ENCODE measurements around the gene RUNX3. TPM values are rescaled to one million over a fixed set of nuclear protein-coding genes. Genes with fewer than 3 reads are reported as not detected.
"Not testable (repeated sequence)": the region's sequence is repeated elsewhere in the genome, so short reads cannot be mapped to it uniquely, and the experiment has no call there.

Gene RUNX3
- total RNA-seq, 2 donors from 2014 or later: 0.24 to 0.31 TPM

GRCh38 chr1:24910210-24910609, 19.9 kb downstream of the RUNX3 start:
- Histone ChIP-seq H3K9me3 (ENCODE audit: control insufficient read depth, low read length) (no peaks in the 10 kb centered on the region), H3K4me3 (ENCODE audit: low read length) (no peak overlapping the region), H3K4me1 (ENCODE audit: control insufficient read depth, insufficient read depth, low read length) (no peaks in the 10 kb centered on the region), H3K27me3 (ENCODE audit: control insufficient read depth, insufficient read depth, low read length, poor library complexity, severe bottlenecking) (no peaks in the 10 kb centered on the region), H3K9ac (ENCODE audit: extremely low read depth, low read length, poor library complexity, severe bottlenecking) (no peak overlapping the region), H3K27ac (ENCODE audit: low read depth, low read length) (no peak overlapping the region), H3K36me3 (ENCODE audit: control insufficient read depth, insufficient read depth, low read length) (no peaks in the 10 kb centered on the region)
- H3K4me3 Mint-ChIP-seq: no peak overlapping the region
- H3K27ac Mint-ChIP-seq: no peak overlapping the region
- no peak for TF ChIP-seq CTCF (conservative IDR thresholded peaks at IDR 0.05)
- peaks cover 6% of the 10 kb centered on the region for H3K4me1 Mint-ChIP-seq
- WGBS, 2 experiments (ENCODE audit: insufficient coverage in 1 of 2, insufficient read length in 1 of 2): 93 to 94% methylated on average over 7 to 9 of the region's 9 CpGs
- no peak for DNase-seq
- no peaks in the 10 kb centered on the region for H3K36me3 Mint-ChIP-seq (ENCODE audit: low read depth)
- no peaks in the 10 kb centered on the region for H3K9me3 Mint-ChIP-seq
- H3K27me3 Mint-ChIP-seq (ENCODE audit: insufficient read depth): no peaks in the 10 kb centered on the region

- H3K36me3 ChIP-seq (ENCODE audit: control insufficient read depth, insufficient read depth, low read length): no peaks in the 10 kb centered on the region
- TF ChIP-seq CTCF (conservative IDR thresholded peaks at IDR 0.05): peak; percentile 88
- no peak overlapping the region for H3K27ac ChIP-seq (ENCODE audit: low read depth, low read length)
- no peaks in the 10 kb centered on the region for H3K4me1 ChIP-seq (ENCODE audit: control insufficient read depth, insufficient read depth, low read length)
- DNase-seq: peak; percentile 96
- H3K36me3 Mint-ChIP-seq (ENCODE audit: low read depth): no peaks in the 10 kb centered on the region
- H3K4me3 ChIP-seq (ENCODE audit: low read length): no peak overlapping the region
- H3K9me3 Mint-ChIP-seq: no peaks in the 10 kb centered on the region
- no peaks in the 10 kb centered on the region for H3K9me3 ChIP-seq (ENCODE audit: control insufficient read depth, low read length)
- no peak overlapping the region for H3K4me3 Mint-ChIP-seq
- H3K27me3 Mint-ChIP-seq (ENCODE audit: insufficient read depth): no peaks in the 10 kb centered on the region
- no peaks in the 10 kb centered on the region for H3K27me3 ChIP-seq (ENCODE audit: control insufficient read depth, insufficient read depth, low read length, poor library complexity, severe bottlenecking)
- WGBS, 2 experiments (ENCODE audit: insufficient coverage in 1 of 2, insufficient read length in 1 of 2): 52 to 55% methylated on average over 13 to 15 of the region's 15 CpGs
- peaks cover 1% of the 10 kb centered on the region for H3K4me1 Mint-ChIP-seq
- H3K9ac ChIP-seq (ENCODE audit: extremely low read depth, low read length, poor library complexity, severe bottlenecking): no peak overlapping the region
- H3K27ac Mint-ChIP-seq: peak overlapping the region; percentile 75
Observed at GRCh38 chr1:24909388-24909898, 20.6 kb downstream of the RUNX3 start.

- no peak for TF ChIP-seq CTCF (conservative IDR thresholded peaks at IDR 0.05)
- H3K9ac ChIP-seq (ENCODE audit: extremely low read depth, low read length, poor library complexity, severe bottlenecking): no peak overlapping the region
- no peaks in the 10 kb centered on the region for H3K27me3 ChIP-seq (ENCODE audit: control insufficient read depth, insufficient read depth, low read length, poor library complexity, severe bottlenecking)
- H3K9me3 ChIP-seq (ENCODE audit: control insufficient read depth, low read length): no peaks in the 10 kb centered on the region
- Mint-ChIP-seq H3K4me1 (peaks cover 1% of the 10 kb centered on the region), H3K27me3 (ENCODE audit: insufficient read depth) (no peaks in the 10 kb centered on the region), H3K4me3 (no peak overlapping the region), H3K27ac (no peak overlapping the region), H3K36me3 (ENCODE audit: low read depth) (no peaks in the 10 kb centered on the region), H3K9me3 (no peaks in the 10 kb centered on the region)
- H3K4me1 ChIP-seq (ENCODE audit: control insufficient read depth, insufficient read depth, low read length): no peaks in the 10 kb centered on the region
- no peak overlapping the region for H3K4me3 ChIP-seq (ENCODE audit: low read length)
- WGBS, 2 experiments (ENCODE audit: insufficient coverage in 1 of 2, insufficient read length in 1 of 2): 86 to 91% methylated on average over 6 to 7 of the region's 7 CpGs
- H3K36me3 ChIP-seq (ENCODE audit: control insufficient read depth, insufficient read depth, low read length): no peaks in the 10 kb centered on the region
- no peak overlapping the region for H3K27ac ChIP-seq (ENCODE audit: low read depth, low read length)
- DNase-seq: no peak
Observed at GRCh38 chr1:24908591-24909259, 21.4 kb downstream of the RUNX3 start.

- H3K27ac ChIP-seq (ENCODE audit: low read depth, low read length); H3K4me3 Mint-ChIP-seq; H3K27me3 ChIP-seq (ENCODE audit: control insufficient read depth, insufficient read depth, low read length, poor library complexity, severe bottlenecking); H3K4me1 ChIP-seq (ENCODE audit: control insufficient read depth, insufficient read depth, low read length); H3K27me3 Mint-ChIP-seq (ENCODE audit: insufficient read depth); H3K9ac ChIP-seq (ENCODE audit: extremely low read depth, low read length, poor library complexity, severe bottlenecking); H3K27ac Mint-ChIP-seq; H3K36me3 ChIP-seq (ENCODE audit: control insufficient read depth, insufficient read depth, low read length); H3K9me3 ChIP-seq (ENCODE audit: control insufficient read depth, low read length); H3K4me1 Mint-ChIP-seq; DNase-seq; H3K36me3 Mint-ChIP-seq (ENCODE audit: low read depth); H3K9me3 Mint-ChIP-seq; H3K4me3 ChIP-seq (ENCODE audit: low read length): not testable (repeated sequence)
- 92% methylated on average over 23 to 57 of the region's 57 CpGs for WGBS, 2 experiments (ENCODE audit: insufficient coverage in 1 of 2, insufficient read length in 1 of 2)
Observed at GRCh38 chr1:24907587-24908294, 22.3 kb downstream of the RUNX3 start.

Measured in endodermal cell (in vitro differentiated cells).